GM18870 (cell line): ENCODE results near the gene IYD.
"Not testable (repeated sequence)": the region's sequence is repeated elsewhere in the genome, so short reads cannot be mapped to it uniquely, and the experiment has no call there.

Source experiments
- ATAC-seq: cut with Tn5 transposase; IDR thresholded peaks from one replicate; pipeline ENCODE4 v1.9.1; 2021; ENCODE audit warnings: moderate library complexity; ENCODE audit not compliant: unreplicated experiment

Gene IYD

GRCh38 chr6:150427037-150427602, 58.3 kb downstream of the IYD start:
- no peak for ATAC-seq

GRCh38 chr6:150427843-150428242, 59.0 kb downstream of the IYD start:
- no peak for ATAC-seq

- no peak for ATAC-seq
These were observed 62.0 kb downstream of the IYD start for GRCh38 chr6:150430815-150431214.

- no peak for ATAC-seq
These were observed 66.5 kb downstream of the IYD start for GRCh38 chr6:150435360-150435759.

GRCh38 chr6:150435832-150436231, 67.0 kb downstream of the IYD start:
- no peak for ATAC-seq

GRCh38 chr6:150439373-150439772, 70.6 kb downstream of the IYD start:
- ATAC-seq = no peak

GRCh38 chr6:150443621-150444020, 74.8 kb downstream of the IYD start:
- no peak for ATAC-seq

- ATAC-seq = no peak
These were observed 75.5 kb downstream of the IYD start for GRCh38 chr6:150444308-150444707.

GRCh38 chr6:150445486-150445885, 76.7 kb downstream of the IYD start:
- no peak for ATAC-seq

- no peak for ATAC-seq
These were observed 79.4 kb downstream of the IYD start for GRCh38 chr6:150448221-150448620.

GRCh38 chr6:150449055-150449454, 80.2 kb downstream of the IYD start:
- ATAC-seq = not testable (repeated sequence)

- ATAC-seq = no peak
These were observed 82.1 kb downstream of the IYD start for GRCh38 chr6:150450918-150451317.

GRCh38 chr6:150451807-150452427, 83.1 kb downstream of the IYD start:
- no peak for ATAC-seq

- ATAC-seq = no peak
These were observed 83.8 kb downstream of the IYD start for GRCh38 chr6:150452428-150453243.

- ATAC-seq = no peak
These were observed 84.5 kb downstream of the IYD start for GRCh38 chr6:150453357-150453756.
